ENCODE data around the gene COPS9. TPM values are rescaled to one million over a fixed set of nuclear protein-coding genes. Genes with fewer than 3 reads are reported as not detected.

The COPS9 gene
- 109 TPM for total RNA-seq
- long read RNA-seq, transcript COPS9-205 (3 exons, 418 nt): major isoform, 10 of 15 reads
- long read RNA-seq, transcript COPS9-204 (2 exons, 619 nt): minor isoform, 5 of 15 reads
- long read RNA-seq, partial matches to known transcripts: 0 of 15 reads
- long read RNA-seq, other reads (novel, unspliced or antisense): 0 of 15 reads

DNA sequence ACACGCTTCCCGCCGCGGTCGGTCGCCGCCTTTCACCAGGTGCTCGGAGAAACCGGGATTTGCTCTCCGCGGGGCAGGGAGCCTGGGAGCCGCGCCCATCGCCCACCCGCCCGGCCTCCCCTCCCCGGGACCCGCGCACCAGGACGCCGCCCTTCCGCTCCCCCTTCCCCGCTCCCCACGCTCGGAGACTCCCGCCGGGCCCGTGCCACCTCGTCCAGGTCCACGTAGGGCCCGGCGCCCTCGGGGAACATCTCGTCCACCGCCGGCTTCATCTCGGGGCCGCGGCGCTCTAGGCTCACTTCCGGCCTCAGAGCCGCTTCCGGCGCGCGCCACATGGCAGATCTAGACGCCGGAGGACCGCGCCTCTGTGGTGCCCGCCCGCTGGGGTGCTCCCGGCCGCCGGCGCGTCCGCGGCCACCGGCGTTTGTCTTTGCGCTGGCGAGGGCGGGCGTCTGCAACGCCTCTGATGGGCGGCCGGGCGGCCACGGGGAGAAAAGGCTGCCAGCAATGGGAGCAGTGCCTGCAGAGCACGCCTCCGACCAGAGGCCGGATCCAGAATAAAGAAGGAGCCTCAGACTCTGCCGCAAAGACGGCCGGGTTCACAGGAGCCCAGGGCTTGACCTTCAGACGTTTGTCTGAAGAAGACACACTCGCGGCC, at the start of gene COPS9:
TSS of gene COPS9 (minus strand) at position 293 of the 658 bp plus-strand sequence. CDS start at position 272, 21 bp downstream.
- intact Hi-C loops (cut with DNase I): no loop called here
- H3K4me3 ChIP-seq: peak within 1 kb of the TSS; percentile 99
- H3K36me3 ChIP-seq: peaks cover 26% of the 10 kb centered on the region
- H3K27ac ChIP-seq: peak within 1 kb of the TSS; percentile 77
- ATAC-seq (peak; percentile 97 to 99), DNase-seq (peak; percentile 93)
- H3K9me3 ChIP-seq: no peaks in the 10 kb centered on the region
- no peaks in the 10 kb centered on the region for H3K27me3 ChIP-seq (ENCODE audit: low read depth)
- H3K4me1 ChIP-seq: peaks cover 16% of the 10 kb centered on the region
- TF ChIP-seq, protein P1, sequence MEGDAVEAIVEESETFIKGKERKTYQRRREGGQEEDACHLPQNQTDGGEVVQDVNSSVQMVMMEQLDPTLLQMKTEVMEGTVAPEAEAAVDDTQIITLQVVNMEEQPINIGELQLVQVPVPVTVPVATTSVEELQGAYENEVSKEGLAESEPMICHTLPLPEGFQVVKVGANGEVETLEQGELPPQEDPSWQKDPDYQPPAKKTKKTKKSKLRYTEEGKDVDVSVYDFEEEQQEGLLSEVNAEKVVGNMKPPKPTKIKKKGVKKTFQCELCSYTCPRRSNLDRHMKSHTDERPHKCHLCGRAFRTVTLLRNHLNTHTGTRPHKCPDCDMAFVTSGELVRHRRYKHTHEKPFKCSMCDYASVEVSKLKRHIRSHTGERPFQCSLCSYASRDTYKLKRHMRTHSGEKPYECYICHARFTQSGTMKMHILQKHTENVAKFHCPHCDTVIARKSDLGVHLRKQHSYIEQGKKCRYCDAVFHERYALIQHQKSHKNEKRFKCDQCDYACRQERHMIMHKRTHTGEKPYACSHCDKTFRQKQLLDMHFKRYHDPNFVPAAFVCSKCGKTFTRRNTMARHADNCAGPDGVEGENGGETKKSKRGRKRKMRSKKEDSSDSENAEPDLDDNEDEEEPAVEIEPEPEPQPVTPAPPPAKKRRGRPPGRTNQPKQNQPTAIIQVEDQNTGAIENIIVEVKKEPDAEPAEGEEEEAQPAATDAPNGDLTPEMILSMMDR (IDR thresholded peaks at IDR 0.05): no peak

DNA sequence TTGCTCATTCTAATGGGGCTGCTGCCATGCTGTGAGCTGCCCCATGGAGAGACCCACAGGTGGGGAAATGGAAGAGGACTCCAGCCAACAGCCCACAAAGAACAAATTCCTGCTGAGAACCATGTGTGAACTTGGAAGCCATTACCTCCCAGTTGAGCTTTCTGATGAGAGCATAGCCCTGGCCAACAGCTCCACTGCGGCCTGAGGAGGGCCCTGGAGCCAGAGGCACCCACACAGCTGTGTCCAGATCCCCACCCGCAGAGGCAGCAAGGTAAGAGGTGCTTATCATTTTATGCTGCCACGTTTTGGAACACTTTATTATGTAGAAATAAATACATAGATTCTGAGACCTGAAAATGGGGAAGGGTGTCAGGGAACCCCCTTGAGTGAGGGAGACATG, 48.6 kb upstream of the COPS9 start:
- peaks cover 6% of the 10 kb centered on the region for H3K27me3 ChIP-seq (ENCODE audit: low read depth)
- intact Hi-C loops (cut with DNase I): no loop called here
- H3K27ac ChIP-seq: no peak overlapping the region
- TF ChIP-seq, protein P1 (IDR thresholded peaks at IDR 0.05): no peak
- H3K9me3 ChIP-seq: no peaks in the 10 kb centered on the region
- H3K36me3 ChIP-seq: no peaks in the 10 kb centered on the region
- DNase-seq (no peak), ATAC-seq (no peak)
- H3K4me1 ChIP-seq: no peaks in the 10 kb centered on the region
- no peak overlapping the region for H3K4me3 ChIP-seq

DNA sequence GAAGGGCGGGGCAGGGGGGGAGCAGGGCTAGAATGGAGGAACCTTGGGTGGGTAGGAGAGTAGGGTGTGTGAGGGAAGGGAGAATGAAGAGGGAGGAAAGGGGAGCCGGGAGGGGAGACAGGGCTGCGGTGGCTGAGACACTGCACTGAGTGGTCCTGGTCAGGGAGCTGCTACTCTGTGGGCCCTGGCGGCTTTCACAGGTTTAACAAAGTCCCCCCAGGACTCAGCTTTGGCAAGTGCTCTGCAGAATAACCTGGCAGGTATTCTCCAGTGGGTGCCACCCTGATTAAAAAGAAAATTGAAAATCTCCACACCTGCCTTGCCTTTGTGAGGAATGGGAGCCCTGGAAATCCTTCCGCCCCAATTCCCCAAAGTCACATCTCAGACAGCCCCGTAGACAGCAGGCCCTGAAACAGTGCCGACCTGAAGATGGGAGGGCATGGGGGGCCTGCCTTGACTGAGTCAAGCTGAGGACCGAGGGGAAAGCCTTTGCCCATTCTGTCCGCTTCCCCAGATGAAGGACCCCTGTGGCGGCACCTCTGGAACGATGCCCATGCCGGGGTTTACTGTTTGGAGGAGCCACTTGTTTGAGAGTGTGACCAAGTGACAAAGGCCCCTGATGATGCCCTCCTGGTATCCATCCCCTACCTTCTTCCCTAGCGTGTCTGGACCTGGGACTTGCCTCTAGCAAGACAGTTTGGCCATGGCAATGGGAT, 47.9 kb upstream of the COPS9 start:
- H3K4me3 ChIP-seq: no peak overlapping the region
- H3K9me3 ChIP-seq: no peaks in the 10 kb centered on the region
- H3K4me1 ChIP-seq: no peaks in the 10 kb centered on the region
- H3K36me3 ChIP-seq: no peaks in the 10 kb centered on the region
- ATAC-seq (no peak), DNase-seq (no peak)
- no peak overlapping the region for H3K27ac ChIP-seq
- peaks cover 6% of the 10 kb centered on the region for H3K27me3 ChIP-seq (ENCODE audit: low read depth)
- TF ChIP-seq, protein P1 (IDR thresholded peaks at IDR 0.05): no peak
- intact Hi-C loops (cut with DNase I): no loop called here

- Histone ChIP-seq H3K4me3 (no peak overlapping the region), H3K36me3 (no peaks in the 10 kb centered on the region), H3K9me3 (no peaks in the 10 kb centered on the region), H3K4me1 (no peaks in the 10 kb centered on the region), H3K27me3 (ENCODE audit: low read depth) (peaks cover 12% of the 10 kb centered on the region), H3K27ac (no peak overlapping the region)
- DNase-seq (no peak), ATAC-seq (no peak)
- intact Hi-C loops (cut with DNase I): no loop called here
- TF ChIP-seq, protein P1 (IDR thresholded peaks at IDR 0.05): no peak
Measured at GRCh38 chr2:240183006-240183874, 47.1 kb upstream of the COPS9 start.

DNA sequence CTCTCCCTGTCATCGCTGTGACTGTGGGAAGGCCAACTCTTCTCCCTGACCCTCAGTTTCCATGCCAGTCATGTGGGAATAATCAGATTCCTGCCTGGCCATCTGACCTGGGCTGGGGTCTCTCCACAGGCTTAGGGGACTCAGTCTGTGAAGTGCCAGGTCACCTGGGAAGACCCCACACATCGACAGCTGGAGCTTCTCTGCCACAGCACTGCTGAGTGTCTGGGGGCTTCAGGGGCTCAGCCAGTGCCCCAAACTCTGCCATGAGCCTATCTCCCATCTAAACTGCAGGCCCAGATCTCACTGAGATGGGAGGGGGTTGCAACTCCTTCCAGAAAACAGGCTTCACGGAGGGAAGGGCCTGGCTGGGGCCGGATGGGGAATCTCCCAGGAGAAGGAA, 46.4 kb upstream of the COPS9 start:
- H3K27me3 ChIP-seq (ENCODE audit: low read depth): peaks cover 19% of the 10 kb centered on the region
- no peaks in the 10 kb centered on the region for H3K36me3 ChIP-seq
- ATAC-seq: no peak
- no peaks in the 10 kb centered on the region for H3K9me3 ChIP-seq
- H3K4me1 ChIP-seq: no peaks in the 10 kb centered on the region
- no peak overlapping the region for H3K4me3 ChIP-seq
- intact Hi-C loops (cut with DNase I): no loop called here
- H3K27ac ChIP-seq: no peak overlapping the region
- DNase-seq: no peak
- TF ChIP-seq, protein P1 (IDR thresholded peaks at IDR 0.05): no peak

All from lower lobe of right lung (tissue), 2 donors.